Renal cortex interstitium (tissue), 15 donors: Measurements from ENCODE around the gene AGFG2. TPM values are rescaled to one million over a fixed set of nuclear protein-coding genes. Genes with fewer than 3 reads are reported as not detected.
"Not testable (repeated sequence)": the region's sequence is repeated elsewhere in the genome, so short reads cannot be mapped to it uniquely, and the experiment has no call there.

Experiments used
- DNase-seq, 11 donors: peaks; one replicate each; pipeline ENCODE4 v3.0.0-alpha.2; 2013; ENCODE audit warnings: low read depth in 9 of 11, low spot score in 4 of 11; ENCODE audit errors: extremely low read depth in 1 of 11
- long read RNA-seq, 16 experiments: transcript quantifications; one replicate each; lab custom pipeline, GENCODE V29; 2026
- polyA plus RNA-seq, 3 donors: library from polyadenylated mRNA; unstranded; fragments of 120-200 nt; gene quantifications; one replicate each; pipeline ENCODE4 v1.2.1, GENCODE V29; 2013; ENCODE audit not compliant: insufficient read length in 3 of 3

The AGFG2 gene, protein sequence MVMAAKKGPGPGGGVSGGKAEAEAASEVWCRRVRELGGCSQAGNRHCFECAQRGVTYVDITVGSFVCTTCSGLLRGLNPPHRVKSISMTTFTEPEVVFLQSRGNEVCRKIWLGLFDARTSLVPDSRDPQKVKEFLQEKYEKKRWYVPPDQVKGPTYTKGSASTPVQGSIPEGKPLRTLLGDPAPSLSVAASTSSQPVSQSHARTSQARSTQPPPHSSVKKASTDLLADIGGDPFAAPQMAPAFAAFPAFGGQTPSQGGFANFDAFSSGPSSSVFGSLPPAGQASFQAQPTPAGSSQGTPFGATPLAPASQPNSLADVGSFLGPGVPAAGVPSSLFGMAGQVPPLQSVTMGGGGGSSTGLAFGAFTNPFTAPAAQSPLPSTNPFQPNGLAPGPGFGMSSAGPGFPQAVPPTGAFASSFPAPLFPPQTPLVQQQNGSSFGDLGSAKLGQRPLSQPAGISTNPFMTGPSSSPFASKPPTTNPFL
- 10 to 100 TPM in 2 of 3 donors, 1 to 10 TPM in 1; 9.2 to 13.6 (median 13.1) TPM for polyA plus RNA-seq
- long read RNA-seq, donor 1: 0 reads
- long read RNA-seq, donor 2, partial matches to known transcripts: 0 of 1 reads
- long read RNA-seq, donor 2, other reads (novel, unspliced or antisense): 0 of 1 reads
- long read RNA-seq, donor 3, full-length matches to known transcripts: 2 of 2 reads
- long read RNA-seq, donor 3, partial matches to known transcripts: 0 of 2 reads
- long read RNA-seq, donor 3, other reads (novel, unspliced or antisense): 0 of 2 reads
- long read RNA-seq, donor 4, full-length matches to known transcripts: 3 of 8 reads
- long read RNA-seq, donor 4, partial matches to known transcripts: 5 of 8 reads
- long read RNA-seq, donor 4, other reads (novel, unspliced or antisense): 0 of 8 reads
- long read RNA-seq, donor 5: 0 reads
- long read RNA-seq, donor 6: 0 reads
- long read RNA-seq, donor 7: 0 reads
- long read RNA-seq, donor 8: 0 reads
- long read RNA-seq, donor 9: 0 reads
- long read RNA-seq, donor 10: 0 reads
- long read RNA-seq, donor 11, partial matches to known transcripts: 5 of 5 reads
- long read RNA-seq, donor 11, other reads (novel, unspliced or antisense): 0 of 5 reads
- long read RNA-seq, donor 12: 0 reads
- long read RNA-seq, donor 13: 0 reads
- long read RNA-seq, donor 14: 0 reads
- long read RNA-seq, donor 15: 0 reads
- long read RNA-seq, donor 16, full-length matches to known transcripts: 5 of 25 reads
- long read RNA-seq, donor 16, partial matches to known transcripts: 20 of 25 reads
- long read RNA-seq, donor 16, other reads (novel, unspliced or antisense): 0 of 25 reads

DNA sequence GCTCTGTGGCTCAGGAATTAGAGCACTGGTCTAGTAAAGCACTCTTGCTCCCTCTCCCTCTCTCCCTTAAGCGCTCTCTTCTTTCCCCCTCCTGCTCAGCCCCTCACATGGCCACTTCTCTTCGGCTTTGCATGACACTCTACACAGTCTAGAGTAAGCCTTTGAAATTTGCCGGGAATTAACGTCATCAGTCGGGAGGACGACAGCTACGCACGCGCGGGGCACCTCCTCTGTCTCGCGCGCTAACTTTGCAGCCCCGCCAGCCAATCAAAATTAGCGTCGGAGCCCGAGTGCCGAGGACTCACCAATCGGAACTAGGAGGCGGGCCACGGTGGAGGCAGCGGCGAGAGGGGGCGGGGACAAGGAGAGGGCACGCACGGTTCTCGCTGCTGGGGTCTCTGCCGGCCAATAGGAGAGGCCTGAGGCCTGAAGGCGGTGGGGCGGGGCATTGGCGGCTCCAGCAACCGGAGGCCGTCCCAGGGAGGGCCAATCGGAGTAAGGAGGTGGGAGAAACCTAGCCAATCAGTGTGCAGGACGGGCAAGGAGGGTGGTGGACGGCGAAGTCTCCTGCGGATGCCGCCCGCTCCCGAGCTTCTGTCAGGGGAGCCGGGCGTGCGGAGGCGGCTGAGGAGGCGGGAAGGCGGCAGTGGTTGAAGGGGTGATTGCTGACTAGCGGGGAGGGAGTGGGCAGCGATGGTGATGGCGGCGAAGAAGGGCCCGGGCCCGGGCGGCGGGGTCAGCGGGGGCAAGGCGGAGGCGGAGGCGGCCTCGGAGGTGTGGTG is at the start of gene AGFG2:
AGFG2 (plus strand) TSS at position 550 of the 782 bp plus-strand sequence; CDS start at position 694, 144 bp downstream.
- peak; percentile 97 to 100 (median 99) for DNase-seq

DNA sequence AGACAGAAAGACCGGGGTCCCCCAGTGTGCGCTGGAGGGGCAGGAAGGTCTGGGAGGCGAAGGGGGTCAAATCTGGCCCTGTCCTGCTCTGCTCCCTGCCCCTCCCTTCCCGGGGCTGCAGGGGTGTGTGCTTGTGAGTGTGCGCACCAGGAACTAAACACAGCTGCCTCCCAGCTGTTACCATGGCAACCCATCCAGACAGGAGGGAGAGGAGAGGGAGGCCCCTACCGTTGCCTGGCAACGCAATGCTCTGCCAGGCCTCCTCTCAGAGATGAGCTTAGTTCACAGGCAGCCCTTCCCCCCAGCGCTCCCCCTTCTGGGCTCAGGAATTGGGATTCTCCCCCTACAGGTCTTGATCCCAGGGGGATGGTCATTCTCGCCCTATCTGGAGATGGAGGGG is 49.2 kb upstream of the AGFG2 start:
- DNase-seq: peak; percentile 83 to 95 (median 93)

DNA sequence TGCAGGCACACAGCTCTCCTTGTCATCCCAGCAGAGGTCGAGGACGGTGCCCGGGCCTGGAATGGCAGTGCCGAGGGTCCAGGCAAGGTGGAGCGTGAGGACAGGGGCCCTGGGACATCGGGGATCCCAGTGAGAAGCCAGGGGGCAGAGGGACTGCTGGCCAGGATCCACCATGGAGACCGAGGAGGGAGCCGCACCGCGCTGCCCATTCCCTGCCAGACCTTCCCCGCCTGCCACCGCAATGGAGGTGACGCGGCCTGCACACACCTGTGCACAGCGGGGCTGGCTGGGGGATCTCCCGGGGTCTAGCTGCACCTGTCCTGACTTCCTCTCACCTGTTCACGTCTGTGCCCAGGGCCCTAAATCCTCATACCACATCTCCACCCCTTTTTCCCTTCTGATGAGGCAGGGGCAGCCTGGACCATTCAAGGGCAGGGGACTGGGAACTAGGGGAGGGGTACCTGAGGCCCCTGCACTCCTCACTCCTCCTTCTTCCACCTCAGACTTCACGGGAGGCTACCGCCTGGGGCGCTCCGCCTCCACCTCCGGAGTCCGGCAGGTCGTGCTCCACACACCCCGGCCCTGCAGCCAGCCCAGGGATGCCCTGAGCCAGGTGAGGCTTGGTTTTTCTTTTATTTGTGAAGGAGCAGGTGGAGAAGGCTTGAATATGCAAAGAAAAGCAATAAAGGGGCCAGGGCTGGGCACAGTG is 48.4 kb upstream of the AGFG2 start:
- DNase-seq: no peak

DNA sequence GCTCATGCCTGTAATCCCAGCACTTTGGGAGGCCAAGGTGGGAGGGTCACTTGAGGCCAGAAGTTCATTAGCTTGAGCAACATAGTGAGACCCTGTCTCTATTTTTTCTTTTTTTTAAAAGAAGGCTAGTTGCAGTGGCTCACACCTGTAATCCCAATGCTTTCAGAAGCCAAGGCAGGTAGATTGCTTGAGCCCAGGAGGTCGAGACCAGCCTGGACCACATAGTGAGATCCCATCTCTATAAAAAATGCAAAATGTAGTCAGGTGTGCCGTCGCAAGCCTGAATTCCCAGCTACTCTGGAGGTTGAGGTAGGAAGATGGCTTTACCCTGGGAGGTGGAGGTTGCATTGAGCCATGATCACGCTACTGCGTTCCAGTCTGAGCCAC is 47.8 kb upstream of the AGFG2 start:
- no peak for DNase-seq

DNA sequence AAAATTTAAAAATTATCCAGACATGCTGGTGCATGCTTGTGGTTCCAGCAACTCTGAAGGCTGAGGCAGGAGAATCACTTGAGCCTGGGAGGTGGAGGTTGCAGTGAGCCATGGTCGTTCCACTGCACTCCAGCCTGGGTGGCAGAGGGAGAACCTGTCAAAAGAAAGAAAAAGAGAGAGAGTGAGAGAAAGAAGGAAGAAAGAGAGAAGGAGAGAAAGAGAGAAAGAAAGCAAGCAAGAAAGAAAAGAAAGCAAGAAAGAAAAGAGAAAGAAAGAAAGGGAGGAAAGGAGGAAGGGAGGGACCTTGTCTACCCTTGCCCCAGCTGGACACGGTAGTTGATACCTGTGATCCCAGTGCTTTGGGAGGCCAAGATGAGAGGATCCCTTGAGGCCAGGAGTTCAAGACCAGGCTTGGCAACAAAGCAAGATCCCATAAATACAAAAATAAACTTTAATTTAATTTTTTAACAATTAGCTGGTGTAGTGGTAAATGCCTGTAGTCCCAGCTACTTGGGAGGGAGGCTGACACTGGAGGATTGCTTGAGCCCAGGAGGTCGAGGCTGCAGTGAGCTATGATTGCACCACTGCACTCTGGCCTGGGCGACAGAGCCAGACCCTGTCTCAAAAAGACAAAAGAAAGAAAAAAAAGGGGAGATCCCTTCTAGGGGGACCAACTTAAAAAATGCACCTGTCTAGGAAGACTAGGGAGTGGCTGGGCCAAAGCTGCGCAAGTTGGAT is 46.1 kb upstream of the AGFG2 start:
- no peak for DNase-seq

DNA sequence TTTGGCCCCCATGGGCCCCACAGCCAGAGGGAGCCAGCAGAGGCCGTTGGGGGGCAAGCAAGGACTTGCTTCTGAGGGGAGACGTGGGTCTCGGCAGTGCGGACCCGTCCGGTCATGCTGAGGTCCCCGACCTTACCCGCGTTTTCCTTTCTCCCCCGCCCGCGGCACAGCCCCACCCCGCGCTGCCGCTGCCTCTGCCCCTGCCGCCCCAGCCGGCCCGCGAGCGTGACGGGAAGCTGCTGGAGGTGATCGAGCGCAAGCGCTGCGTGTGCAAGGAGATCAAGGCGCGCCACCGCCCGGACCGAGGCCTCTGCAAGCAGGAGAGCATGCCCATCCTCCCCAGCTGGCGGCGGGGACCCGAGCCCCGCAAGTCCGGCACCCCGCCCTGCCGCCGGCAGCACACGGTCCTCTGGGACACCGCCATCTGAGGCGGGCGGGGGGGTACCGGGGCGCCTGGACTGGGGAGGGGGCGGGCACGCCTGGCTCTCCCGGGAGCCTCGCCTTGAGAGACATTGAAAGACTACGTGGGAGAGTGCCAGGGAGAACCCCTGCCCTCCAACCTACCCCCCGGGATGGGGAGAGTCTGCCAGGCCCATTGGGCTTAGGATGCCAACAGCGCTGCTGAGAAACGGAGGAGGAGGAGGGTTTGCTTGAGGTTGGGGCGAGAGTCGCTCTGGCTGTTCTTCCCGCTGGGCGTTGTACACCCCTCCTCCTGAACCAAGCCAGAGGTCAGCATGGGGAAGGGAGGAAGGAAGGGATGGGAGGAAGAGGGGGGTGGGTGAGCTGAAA is 45.3 kb upstream of the AGFG2 start:
- no peak for DNase-seq

DNA sequence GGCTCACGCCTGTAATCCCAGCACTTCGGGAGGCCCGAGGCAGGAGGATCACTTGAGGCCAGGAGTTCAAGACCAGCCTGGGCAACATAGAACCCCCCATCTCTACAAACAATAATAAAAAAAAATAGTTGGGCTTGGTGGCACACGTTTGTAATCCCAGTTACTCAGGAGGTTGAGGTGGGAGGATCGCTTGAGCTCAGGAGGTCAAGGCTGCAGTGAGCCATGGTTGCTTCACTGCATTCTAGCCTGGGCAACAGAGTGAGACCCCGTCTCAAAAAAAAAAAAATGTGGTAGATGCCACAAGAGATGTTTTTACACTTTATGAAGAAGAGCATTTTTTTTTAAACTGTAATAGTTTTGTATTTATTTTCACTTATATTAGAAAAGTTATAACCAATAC is 42.5 kb upstream of the AGFG2 start:
- DNase-seq: no peak

DNA sequence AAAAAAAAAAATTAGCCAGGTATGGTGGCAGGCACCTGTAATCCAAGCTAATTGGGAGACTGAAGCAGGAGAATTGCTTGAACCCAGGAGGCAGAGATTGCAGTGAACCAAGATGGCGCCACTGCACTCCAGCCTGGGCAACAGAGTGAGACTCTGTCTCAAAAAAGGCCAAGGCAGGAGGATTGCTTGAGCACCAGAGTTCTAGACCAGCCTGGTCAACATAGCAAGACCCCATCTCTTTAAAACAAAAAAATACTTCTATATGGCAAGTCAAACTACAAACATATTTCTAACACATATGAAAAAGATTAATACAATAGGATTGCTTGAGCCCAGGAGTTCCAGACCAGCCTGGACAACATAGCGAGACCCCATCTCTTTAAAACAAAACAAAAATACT is 38.3 kb upstream of the AGFG2 start:
- DNase-seq: not testable (repeated sequence)

DNA sequence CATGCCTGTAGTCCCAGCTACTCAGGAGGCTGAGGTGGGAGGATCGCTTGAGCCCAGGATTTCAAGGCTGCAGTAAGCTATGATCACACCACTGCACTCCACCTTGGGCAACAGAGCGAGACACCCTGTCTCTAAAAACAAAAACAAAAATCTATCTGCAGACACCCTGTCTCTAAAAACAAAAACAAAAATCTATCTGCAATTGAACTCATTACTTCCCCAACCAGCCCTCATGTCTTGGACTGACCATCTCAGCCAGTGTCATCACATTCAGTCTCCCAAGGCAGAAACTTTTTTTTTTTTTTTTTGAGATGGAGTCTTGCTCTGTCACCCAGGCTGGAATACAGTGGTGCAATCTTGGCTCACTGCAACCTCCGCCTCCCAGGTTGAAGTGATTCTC is 35.0 kb upstream of the AGFG2 start:
- DNase-seq: not testable (repeated sequence)

DNA sequence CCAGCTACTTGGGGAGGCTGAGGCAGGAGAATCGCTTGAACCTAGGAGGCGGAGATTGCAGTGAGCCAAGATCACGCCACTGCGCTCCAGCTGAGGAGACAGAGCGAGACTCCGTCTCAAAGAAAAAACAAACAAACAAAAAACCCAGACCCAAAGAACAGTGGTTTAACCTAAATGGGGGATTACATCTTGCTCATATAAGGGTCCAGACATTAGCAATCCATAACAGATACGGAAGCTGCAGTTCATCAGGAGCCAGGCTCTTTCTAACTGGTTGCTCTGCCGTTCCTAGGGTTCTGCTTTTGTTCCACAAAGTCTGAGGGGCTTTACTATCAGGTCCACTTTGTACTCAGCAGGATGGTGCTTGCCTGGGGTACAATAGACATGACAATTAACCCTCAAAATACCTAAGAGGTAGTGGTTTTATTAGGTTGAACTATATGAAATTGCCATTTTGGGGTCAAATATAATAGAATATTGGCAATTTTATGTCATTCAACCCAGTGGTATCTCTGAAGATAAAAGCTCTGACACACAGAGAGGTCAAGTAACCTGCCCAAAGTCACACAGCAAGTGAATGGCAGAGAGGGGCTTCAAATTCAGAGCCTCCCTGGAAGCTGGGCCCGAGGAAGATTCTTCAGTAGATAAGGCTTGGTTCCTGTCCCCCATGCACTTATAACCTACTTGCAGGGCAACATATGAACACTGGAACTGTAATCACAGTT is 34.0 kb upstream of the AGFG2 start:
- no peak for DNase-seq

DNA sequence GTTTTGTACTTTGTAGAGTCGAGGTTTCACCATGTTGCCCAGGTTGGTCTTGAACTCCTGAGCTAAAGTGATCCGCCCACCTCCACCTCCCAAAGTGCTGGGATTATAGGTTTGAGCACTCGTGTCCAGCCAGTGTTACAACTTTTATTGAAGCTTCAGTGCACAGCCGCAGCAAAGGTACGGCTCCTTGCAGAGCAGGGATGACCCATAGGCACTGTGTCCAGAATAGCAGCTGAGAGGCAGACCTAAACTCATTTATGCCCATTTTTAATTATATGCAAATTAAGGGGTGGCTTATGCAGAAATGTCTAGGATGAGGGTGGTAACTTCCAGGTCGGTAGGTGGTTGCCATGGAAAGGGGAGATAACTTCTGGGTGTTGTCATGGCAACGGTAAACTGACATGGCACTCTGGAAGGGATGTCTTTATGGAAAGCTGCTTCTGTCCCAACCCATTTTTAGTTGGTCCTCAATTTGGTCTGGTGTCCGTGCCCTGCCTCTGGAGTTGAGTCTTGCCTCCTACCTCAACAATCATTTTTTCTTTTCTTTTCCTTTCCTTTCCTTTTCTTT is 32.6 kb upstream of the AGFG2 start:
- DNase-seq: no peak

DNA sequence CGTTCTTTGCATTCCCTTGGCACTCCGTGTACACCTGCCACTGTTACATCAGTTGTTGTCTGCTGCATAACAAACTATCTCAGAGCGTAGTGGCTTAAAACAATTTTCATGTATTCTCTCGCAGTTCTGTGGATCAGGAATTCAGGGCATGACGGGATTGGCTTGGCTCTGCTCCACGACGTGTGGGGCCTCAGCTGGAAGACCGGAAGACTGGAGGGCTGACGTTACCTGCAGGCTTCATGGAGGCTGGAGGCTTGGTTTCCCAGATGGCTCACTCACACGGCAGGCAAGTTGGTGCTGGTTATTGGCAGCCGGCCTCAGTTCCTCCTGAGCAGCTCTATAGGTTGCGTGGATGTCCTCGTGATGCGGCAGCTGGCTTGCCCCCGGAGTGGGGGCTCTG is 29.8 kb upstream of the AGFG2 start:
- DNase-seq: no peak

DNA sequence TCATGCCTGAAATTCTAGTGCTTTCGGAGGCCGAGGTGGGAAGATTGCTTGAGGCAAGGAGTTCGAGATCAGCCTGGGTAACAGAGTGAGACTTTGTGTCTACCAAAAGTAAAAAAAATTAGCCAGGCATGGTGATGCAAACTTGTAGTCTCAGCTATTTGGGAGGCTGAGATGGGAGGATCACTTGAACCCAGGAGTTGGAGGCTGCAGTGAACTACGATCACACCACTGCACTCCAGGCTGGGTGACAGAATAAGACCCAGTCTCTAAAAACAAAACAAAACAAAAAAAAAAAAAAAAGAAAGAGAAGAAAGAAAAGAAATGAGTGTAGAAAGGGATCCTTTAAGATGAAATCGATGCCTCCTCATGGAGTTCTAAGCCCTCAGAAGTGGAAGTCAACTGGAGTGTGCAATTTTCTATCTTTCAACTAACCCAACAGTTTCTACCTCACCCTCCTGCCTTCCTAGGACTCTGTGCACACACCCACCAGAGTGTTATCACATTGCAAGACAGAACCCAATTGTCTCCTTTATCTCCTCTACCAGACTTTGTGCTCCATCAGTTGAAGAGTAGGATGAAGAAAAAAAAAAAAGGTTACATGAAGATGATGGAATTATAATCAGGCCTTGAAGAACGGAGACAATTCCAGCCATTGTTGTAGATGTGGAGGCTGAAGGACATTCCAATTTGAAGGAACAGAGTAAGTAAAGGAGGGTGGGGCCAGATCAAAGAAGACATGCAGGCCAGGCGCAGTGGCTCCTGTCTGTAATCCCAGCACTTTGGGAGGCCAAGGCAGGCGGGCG is 28.4 kb upstream of the AGFG2 start:
- no peak for DNase-seq

DNA sequence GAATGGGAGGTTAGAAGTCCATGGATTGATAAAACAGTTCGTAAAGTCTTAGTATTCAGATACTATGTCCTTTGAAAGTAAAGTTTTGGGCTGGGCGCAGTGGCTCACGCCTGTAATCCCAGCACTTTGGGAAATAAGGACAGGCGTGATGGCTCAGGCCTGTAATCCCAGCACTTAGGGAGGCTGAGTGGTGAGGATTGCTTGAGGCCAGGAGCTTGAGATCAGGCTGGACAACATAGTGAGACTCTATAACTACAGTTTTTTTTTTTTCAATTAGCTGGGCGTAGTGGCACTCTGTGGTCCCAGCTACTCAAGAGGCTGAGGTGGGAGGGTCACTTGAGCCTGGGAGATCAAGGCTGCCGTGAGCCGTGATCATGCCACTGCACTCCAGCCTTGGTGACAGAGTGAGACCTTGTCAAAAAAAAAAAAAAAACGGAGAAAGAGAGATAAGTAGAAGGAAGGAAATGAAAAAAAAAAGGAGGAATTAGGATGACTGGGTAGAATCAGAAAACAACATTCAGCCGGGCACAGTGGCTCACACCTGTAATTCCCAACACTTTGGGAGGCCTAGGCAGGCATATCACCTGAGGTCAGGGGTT is 25.7 kb upstream of the AGFG2 start:
- DNase-seq: no peak
